BJ (cell line): ENCODE data around the gene UBE2N. TPM values are rescaled to one million over a fixed set of nuclear protein-coding genes. Genes with fewer than 3 reads are reported as not detected.
"Not testable (repeated sequence)": the region's sequence is repeated elsewhere in the genome, so short reads cannot be mapped to it uniquely, and the experiment has no call there.

Experiments used
- CTCF ChIA-PET: fragments of 350-600 bp; formaldehyde crosslinking; extraction: SDS; loops from one replicate; lab custom pipeline; 2021; ENCODE audit warnings: antibody characterized with exemption, inconsistent platforms; lab: Yijun Ruan, JAX
- POLR2A ChIA-PET: fragments of 300-600 bp; sonication (Branson Sonifier 250); formaldehyde crosslinking; extraction: SDS; loops from one replicate; lab custom pipeline; 2021; ENCODE audit warnings: antibody characterized with exemption; lab: Charles Lee
- DNase-seq: peaks from one replicate; pipeline ENCODE4 v3.0.0-alpha.2; 2011; ENCODE audit warnings: low read depth
- H3K27me3 ChIP-seq: 2 replicates; pipeline ENCODE4 v1.6.0; 2011; ENCODE audit warnings: low read length; ENCODE audit not compliant: control insufficient read depth, insufficient read depth
- H3K36me3 ChIP-seq: 2 replicates; pipeline ENCODE4 v1.5.1; 2011; ENCODE audit warnings: low read length; ENCODE audit not compliant: control insufficient read depth, insufficient read depth
- H3K4me3 ChIP-seq: 2 replicates; pipeline ENCODE4 v1.5.1; 2011; ENCODE audit warnings: low read depth, mild to moderate bottlenecking, control low read depth, low read length
- CTCF ChIP-seq: IDR thresholded peaks from 2 replicates; pipeline ENCODE4 v1.5.1; 2011; ENCODE audit warnings: low read depth, mild to moderate bottlenecking, control low read depth, inconsistent platforms, low read length, moderate library complexity; ENCODE audit not compliant: insufficient read depth
- polyA plus RNA-seq: library from polyadenylated mRNA; depleted of rRNA; stranded (reverse); fragments of >200 nt; gene quantifications from 2 replicates; pipeline ENCODE4 v1.2.3, GENCODE V29; 2011

The UBE2N gene
- polyA plus RNA-seq, 1 experiment, result 182 TPM

DNA sequence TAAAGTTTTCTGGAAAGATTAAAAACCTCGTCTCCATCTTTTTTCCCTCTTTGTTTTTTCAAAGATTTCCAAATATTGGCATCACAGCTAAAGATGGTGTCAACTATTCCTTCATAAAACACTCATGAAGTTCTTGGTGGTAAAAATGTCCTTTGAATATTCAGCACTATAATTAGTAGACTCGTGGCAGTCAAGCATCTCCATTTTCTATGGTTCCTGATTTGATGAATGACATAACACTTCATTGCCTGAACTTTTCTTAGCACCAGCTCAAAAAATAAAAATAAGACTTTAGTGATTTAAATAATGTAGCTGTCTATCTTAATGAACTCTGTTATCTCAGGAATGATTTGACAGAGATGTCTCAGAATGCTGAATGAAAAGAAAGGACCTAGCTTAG lies 19.7 kb downstream of the UBE2N start:
- no peak for TF ChIP-seq CTCF
- H3K27me3 ChIP-seq, result no peaks in the 10 kb centered on the region
- H3K36me3 ChIP-seq, result no peaks in the 10 kb centered on the region
- no peak for DNase-seq
- ChIA-PET CTCF (interaction anchor here (0.6 to 5.7 kb wide), 5 partner anchors 18 to 435 kb away, joined by 3 to 52 read pairs (median 3); no protein-coding TSS in a partner anchor), POLR2A (no interaction called here)
- H3K4me3 ChIP-seq, result no peak overlapping the region

DNA sequence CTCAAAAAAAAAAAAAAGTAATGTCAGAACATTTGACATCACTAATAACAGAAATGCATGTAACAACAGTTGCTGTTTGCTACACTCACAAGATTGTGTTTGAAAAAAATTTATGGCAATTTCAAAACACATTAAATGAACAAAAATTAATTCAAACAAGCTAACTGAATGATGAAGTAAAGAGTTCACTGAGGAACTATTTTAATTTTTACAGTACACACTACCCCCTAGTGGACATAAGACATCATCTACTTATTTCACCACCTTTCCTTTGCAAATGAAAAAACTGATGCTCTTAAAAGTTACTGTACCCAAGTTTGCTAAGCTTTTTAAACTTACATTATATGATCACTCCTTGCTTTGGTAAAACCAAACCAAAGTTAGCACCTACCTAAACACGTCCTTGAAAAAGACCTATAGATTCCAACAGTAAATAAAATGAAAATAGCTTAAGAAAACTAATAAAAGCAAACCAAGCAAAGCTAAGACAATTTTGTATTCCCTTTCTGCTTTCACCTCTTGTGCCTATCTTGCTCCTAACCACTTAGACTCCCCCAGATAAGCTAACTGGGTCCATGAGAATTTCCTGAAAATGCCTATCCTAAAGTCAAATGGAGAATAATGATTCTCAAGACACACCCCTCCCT lies 22.2 kb downstream of the UBE2N start:
- TF ChIP-seq CTCF, result peak; percentile 53
- ChIA-PET POLR2A (no interaction called here), CTCF (interaction anchor here (0.6 to 5.7 kb wide), 30 partner anchors 8 to 683 kb away, joined by 3 to 52 read pairs (median 4); no protein-coding TSS in a partner anchor)
- no peaks in the 10 kb centered on the region for H3K27me3 ChIP-seq
- no peak overlapping the region for H3K4me3 ChIP-seq
- no peaks in the 10 kb centered on the region for H3K36me3 ChIP-seq
- peak; percentile 26 for DNase-seq

- DNase-seq, result no peak
- POLR2A ChIA-PET, result no interaction called here
- CTCF ChIA-PET, result interaction anchor here (0.6 to 5.7 kb wide), 5 partner anchors 13 to 1032 kb away, joined by 3 to 52 read pairs (median 3); no protein-coding TSS in a partner anchor
These were observed 23.7 kb downstream of the UBE2N start for GRCh38 chr12:93417967-93418480.

DNA sequence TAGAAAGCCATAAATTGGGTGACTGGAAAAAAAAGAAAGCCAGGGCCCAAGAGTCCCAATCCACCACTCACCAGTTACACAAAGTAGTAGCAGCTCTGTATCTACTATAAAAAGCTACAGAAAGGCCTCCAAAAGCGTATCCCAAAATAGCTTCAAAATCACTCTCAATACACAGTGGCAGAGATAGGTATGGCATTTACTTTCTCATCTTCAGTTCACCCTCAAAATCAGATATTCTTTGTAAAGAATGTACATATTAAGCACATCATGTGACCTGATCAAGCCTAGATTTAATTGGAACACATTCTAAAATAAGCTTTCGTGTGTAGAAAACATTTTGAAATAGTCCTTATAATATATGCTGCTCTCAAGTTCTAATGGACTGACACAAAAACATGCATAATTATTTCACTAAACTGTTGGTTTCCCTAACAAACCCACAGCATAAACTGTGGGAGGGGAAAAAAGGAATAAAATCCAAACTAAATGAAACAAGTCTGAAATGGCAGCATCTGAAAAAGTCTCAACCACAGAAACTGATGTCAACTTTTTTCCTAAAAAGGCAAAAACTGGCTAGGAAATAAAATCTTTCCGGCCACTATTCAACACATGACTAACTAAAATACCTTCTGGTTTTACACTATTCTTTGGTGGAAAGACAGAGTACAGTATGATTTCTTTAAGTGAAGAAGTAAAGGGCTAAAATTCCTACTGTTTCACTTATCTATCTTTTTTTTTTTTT lies 25.9 kb downstream of the UBE2N start:
- ChIA-PET CTCF (interaction anchor here (0.6 to 1.2 kb wide), 5 partner anchors 11 to 757 kb away, joined by 3 to 5 read pairs (median 3); no protein-coding TSS in a partner anchor), POLR2A (no interaction called here)
- no peaks in the 10 kb centered on the region for H3K36me3 ChIP-seq
- H3K27me3 ChIP-seq, result no peaks in the 10 kb centered on the region
- no peak for TF ChIP-seq CTCF
- H3K4me3 ChIP-seq, result no peak overlapping the region
- peak; percentile 29 for DNase-seq

More at GRCh38 chr12:93417967-93418480, 23.7 kb downstream of the UBE2N start:
- no peak for TF ChIP-seq CTCF
- no peaks in the 10 kb centered on the region for H3K27me3 ChIP-seq
- no peaks in the 10 kb centered on the region for H3K36me3 ChIP-seq
- H3K4me3 ChIP-seq, result no peak overlapping the region

GRCh38 chr12:93413064-93413463 lies 28.7 kb downstream of the UBE2N start:
- TF ChIP-seq CTCF, result no peak
- DNase-seq, result no peak
- Histone ChIP-seq H3K27me3 (no peaks in the 10 kb centered on the region), H3K4me3 (no peak overlapping the region), H3K36me3 (no peaks in the 10 kb centered on the region)
- ChIA-PET CTCF (interaction anchor here (0.7 to 1.4 kb wide), 2 partner anchors 29 to 426 kb away, joined by 3 to 5 read pairs; no protein-coding TSS in a partner anchor), POLR2A (no interaction called here)

DNA sequence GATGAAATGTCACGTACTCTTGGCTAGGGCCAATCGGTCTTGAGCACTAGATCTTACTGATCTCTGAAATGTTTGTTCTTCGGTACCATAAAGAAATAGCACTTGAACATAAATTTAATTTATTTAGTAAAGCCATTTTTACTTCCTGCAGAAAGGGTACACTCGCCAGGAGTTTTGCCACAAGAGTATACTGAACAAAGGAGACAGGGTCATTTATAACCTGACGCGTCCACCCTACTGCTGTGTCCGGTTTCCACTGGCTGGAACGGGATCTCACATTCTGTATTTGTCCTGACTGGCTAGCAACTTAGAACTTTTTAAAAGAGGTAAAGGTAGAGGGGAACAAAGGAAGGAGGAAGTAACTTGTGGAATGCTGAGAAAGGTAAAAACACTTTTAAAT lies 29.4 kb downstream of the UBE2N start:
- CTCF ChIA-PET, result interaction anchor here (0.7 kb wide), 1 partner anchor 28 kb away, joined by 3 read pairs; no protein-coding TSS in a partner anchor
- DNase-seq, POLR2A ChIA-PET, H3K4me3 ChIP-seq, H3K27me3 ChIP-seq, H3K36me3 ChIP-seq: not testable (repeated sequence)

GRCh38 chr12:93411060-93411459 lies 30.7 kb downstream of the UBE2N start:
- CTCF ChIA-PET, result interaction anchor here (0.7 to 1.4 kb wide), 4 partner anchors 9 to 691 kb away, joined by 3 read pairs; no protein-coding TSS in a partner anchor
- POLR2A ChIA-PET, H3K36me3 ChIP-seq, H3K4me3 ChIP-seq, H3K27me3 ChIP-seq, DNase-seq: not testable (repeated sequence)
